Measurements from ENCODE around the gene IFI44.

DNA sequence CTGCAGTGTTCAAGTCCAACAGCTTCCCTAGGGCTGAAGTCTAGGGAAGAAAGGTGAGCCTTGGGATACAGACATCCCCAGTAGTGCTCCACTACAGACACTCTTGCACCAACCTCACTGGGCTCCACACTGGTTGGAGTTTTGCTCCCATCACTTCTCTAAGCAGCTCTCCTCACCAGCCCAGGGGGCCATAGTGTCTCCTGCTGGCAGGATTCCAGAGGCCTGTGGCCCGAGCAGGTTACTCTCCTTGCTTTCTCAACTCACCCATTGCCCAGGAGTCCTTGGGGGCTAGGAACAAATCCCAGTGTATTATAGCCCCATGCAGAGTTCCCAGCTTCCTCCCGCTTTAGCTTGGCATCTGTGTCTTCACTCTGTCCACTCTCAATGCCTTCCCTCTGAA lies 52.8 kb downstream of the IFI44 start:
- TF ChIP-seq RFX5 (IDR thresholded peaks at IDR 0.05; ENCODE audit: low read depth, low read length) (no peak), ZNF24 (IDR thresholded peaks at IDR 0.05) (no peak)

Measured in HepG2 (cell line).